DMS53 treated with DMSO at 0.1 percent for 48 hours (cell line): ENCODE results near the gene DCP1B.

Experiments
- DNase-seq: peaks from one replicate; lab custom pipeline; 2025; ENCODE audit not compliant: unreplicated experiment; lab: John Stamatoyannopoulos, UW

DCP1B gene

DNA sequence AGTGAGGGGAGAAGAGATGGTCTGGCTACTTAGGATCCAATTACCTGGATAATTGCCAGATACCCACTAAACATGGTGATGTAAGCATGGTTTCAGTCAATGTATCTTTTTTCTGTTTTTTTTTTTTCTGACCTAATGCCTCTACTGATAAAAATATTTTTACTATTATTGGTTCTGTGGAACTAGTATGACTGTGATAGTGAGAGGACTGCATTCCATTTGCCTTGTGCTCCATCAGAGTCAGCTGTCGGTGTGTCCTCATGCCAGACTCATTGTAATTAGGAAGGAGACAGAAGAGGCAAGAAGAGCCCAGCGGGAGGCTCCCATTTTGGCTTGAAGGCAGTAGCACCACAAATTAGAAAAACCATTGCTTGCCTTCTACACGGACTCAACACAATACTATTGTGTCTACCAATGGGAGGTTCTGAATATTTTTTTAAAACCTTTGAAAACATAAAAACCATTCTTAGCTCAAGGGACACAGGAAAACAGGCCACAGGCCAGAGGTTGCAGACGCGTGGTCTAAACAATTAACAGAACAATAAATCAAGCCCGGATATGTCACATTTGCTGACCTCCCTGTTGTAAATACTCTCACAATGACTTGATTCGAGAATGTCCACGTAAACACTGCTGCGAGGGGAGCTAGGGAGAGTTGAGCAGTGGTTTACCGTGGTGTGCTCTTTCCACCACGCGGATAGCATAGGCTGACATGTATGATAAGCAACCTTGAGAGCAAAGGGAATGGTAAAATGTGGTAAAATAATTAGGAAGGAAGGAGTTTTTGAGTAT, 13.5 kb upstream of the DCP1B start:
- DNase-seq, result no peak

DNA sequence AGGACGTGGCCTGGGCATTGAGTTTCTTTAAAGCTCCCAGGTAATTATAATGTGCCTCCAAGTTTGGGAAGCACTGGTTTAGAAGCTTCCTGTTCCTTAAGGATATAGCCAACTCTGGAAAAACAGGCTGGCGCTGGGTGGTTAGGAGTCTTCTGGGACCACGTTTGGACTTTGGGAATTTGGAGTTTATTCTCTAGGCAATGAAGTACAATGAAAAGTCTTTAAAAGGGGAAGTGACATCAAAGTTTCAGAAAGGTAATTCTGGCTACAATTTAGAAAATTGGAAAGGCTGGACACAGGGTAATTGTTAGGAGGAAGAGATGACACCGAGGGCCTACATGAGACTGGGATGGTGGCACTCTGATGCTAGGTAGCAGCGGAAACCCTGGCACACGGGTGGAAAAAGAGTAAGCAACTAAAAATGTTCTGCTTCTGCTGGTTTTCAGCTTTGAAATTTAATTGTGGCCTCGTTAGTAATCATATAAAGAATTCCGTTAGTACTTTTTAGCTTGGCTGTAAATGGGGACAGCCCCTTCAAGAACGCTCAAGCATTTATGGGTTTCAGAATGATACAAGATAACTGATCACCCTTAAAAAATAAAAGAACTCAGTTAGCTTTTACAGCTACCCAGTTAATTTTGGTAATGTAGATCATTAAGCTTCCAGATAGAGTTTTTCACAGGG, 12.7 kb upstream of the DCP1B start:
- no peak for DNase-seq

DNA sequence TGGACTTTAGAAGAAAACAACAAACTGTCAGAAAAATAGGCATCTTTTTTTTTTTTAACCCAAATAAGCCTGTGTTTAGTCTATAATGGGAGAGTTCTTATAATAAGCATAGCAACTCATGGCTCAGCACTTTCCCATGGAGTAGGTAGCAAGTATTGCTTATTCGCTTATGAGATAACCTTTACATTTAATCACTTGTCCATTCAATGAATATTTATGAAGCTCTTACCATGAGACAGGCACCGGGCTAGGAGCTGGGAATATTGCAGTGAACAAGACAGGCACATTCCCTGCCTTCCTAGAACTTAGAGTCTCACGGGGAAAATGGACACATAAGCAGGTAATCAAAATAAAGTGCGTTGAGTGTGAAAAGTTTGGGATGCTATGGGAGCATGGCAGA, 10.0 kb upstream of the DCP1B start:
- DNase-seq, result no peak

DNA sequence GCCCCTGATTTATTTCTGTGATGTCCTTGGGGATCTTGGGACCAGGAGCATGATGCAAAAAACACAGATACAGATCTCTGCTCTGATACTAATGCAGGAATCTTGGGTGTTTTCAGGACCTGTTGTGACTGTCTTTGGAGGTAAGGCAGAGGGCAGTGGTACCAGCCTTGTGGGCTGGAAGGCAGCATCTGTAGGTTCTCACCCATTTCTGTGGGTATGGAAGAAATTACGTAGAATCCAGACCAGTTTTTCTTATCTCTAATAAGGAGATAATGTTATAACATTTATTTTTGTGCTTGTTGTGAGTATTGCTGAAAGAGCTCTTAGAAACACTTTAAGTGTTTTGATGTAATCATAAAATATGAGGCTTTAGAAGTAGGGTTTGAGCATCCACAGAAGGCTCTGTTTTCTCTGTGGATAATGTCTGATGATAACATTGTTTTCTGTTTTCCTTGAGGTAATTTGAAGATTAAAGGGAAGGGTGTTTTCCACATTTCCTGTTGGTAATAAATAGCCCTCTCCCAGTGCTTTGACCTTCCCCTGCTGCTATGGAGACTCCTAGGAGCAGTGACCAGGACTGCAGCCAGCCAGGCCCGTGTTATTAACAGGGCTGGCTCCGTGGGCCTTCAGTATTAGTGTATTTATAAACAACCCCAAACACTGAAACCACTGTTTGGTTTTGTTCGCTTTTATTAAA, 9.4 kb upstream of the DCP1B start:
- no peak for DNase-seq

DNA sequence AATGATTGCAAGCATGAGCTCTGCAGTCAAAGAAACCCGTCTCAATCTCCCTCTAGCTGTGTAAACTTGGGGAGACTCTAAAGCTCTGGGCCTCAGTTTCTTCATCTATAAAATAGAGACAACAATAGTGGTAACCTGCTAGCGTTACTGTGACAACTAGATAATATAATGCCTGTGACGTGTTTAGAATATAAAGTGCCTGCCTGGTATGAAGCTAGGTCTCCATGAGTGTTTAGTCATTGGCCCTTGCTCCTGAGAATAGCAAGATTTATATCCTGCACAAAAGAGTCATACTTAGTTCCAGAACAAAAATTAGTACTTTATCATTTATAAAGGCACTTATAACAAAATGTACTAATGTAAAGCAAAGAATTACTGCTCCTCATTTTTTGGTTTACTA, 8.8 kb upstream of the DCP1B start:
- DNase-seq, result no peak

DNA sequence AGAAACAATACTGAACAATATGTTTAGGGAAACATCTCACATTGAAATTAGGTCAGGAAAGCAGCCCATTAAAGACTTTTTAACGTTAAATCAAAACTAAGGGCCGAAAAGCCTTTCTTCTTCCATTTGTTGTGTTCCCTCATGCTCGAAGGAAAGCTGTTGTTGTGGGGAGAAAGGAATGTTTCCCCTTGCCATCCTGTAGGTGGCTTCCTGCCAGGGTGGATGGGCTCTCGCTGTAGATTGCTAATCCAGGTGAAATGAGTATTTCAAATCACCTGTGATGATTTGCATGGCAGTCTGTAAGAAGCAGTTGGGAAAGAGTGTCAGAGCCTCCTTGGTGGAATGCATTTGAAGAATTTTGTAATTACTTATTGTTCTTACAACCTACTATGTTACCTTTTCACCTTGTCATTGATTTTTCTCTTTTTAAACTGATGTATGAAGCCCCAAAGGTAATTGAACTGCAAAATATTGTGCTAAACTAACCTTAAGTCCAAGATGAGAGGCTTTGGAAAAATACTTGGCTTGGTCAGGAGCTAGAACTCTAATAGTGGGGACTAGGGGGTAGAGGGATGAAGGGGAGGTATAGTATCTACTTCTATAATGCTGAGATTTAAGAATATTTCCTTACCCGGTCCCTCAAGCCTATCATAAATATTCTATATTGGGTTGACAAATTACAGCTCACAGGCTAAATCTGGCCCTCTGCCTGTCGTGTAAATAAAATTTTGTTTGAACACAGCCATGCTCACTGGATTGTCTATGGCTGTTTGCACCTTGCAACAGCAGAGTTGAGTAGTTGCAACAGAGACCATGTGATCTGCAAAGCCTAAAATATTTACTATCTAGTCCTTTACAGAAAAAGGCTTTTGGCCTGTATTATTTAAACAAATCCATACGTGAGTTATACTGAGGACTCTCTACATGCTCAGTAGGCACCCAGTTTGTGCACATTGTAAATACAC, 7.7 kb upstream of the DCP1B start:
- no peak for DNase-seq

DNA sequence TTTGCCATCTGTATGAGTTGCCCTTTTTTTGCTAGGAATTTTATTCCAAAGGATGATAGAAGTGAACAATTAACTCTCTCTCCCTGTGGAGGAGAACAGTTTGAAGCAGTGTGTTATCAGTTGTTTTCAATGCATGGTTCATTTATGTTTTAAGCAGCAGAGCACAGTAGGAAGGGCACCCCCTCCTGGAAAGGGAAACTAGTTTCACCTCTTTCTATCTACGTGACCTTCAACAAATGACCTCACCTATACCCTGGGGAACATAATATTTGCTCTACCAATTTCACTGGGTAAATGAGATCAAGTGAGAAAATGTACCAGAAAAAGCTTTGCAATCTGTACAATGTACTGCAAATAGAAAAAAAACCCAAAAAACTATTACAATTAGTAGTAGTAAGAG, 5.4 kb upstream of the DCP1B start:
- DNase-seq, result no peak

DNA sequence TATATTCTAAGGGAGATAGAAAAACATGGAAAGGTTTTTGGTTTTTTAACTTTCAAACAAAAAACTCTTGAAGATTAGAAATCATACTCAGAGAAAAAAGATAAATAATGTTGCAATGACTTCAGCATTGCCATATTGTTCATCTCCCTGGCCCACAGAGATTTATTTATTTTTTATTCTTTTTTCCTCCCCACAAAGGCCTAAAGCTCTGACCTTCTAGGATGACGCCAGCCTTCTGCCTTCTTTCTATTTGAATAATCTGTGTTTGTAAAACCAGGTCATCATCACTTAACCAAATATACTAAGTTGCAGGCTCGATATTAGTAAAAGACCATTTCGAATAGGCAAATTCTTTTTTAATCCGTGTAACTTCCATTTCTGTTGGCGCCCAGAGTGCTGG, 4.4 kb upstream of the DCP1B start:
- no peak for DNase-seq

DNA sequence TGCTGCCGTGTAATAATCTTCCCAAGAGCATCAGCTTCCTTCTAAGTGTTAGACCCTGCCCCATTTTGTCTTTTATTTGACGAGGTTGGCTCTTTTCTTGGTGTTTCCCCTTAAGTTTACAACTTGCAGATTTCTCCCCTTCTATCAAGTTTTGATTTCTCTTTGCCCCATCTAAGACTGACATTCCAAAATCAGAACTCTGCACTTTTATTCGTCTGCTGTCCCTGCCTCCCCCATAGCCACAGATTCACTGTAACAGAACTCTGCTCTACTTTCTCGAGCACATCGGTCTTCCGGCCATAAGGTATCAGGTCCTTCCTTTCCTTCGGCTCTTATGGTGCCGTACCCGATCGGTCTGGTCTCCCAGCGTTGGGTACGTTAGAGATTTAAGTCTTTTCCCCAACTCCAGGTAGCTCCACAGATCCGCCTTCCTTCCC, 563 bp downstream of the DCP1B start:
- peak; percentile 56 for DNase-seq

DNA sequence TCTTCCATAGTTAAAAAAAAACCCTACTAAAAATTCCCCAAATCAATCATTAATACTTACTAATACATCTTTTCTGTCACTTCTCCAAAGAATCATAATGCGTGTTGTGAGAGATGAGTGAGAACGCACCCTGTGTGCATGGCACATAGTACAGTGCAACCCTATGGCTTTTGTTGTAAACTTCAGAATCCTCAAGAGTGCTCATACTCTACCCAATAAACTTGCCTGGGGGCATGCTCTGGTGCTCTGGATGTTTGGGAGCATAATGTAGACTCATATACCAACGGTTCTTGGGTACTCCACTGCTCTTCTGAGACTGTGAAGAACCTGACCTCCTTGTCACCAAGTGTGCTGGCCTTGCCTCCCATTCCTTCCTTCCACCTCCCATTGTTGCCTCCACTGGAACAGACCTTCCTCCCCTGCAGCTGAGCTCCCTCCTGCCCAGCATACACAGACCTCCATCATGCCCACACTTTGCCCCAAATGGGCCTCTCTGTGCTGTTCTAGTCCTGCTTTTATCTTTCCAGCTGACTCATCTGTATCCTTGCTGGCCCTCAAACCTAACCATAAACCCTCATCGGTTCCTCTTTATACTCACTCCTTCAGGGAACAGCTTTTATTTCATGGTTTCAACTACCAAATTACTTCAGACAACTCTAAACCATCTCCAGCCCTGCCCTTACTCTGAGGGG, 8.9 kb downstream of the DCP1B start:
- no peak for DNase-seq

DNA sequence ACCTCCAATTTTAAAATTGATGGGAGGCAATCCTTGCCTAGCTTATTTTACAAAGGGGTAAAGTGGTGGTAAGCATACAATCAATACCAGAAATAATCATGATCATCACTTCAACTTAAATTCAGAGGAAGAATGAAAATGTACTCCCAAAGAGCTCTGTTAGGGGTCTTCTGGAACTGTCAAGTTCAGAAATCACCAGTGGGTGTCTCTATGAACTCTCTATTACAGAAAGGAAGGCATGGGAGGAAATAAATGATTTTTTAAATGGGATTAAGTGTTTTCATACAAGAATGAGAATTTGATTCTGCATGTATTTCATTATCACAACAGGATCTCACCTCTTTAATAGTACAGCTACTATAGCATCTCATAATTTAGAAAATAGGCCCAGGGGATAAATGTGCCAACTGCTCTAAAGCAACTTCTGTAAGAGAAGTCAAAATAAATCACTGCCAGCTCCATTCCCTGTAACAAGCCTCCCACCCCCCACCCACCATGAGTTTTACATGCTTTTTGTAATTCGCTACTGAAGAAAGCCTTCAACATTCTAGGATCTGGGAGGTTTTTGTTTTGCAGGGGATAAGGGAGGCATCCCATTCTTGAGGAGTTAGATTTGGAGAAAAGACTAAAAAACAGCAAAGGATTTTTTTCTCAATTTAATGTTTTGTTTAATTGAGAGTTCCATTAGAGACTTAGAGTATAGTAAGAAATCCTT, 9.7 kb downstream of the DCP1B start:
- no peak for DNase-seq

DNA sequence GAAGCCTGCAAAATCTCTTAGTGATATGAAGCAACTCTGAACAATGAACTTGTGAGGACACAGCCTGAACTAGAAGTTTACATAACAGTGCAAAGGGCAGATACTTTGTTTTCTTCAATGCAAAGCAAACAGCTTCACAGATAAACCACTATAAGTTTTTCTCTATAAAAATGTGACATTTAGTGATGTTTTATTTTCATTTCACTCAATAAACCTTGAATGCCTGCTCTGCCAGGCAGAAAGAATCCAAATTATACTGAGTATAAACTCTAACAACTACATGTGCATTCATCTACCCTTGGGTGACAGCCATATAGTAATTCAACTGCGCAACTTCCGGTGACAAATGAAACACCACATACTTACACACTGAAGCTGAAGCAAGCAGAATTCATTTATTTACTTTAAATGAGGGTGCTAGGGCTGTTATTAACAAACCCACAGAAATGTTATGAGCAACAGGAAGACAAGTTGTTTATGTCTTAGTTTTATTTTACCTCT, 10.3 kb downstream of the DCP1B start:
- no peak for DNase-seq

DNA sequence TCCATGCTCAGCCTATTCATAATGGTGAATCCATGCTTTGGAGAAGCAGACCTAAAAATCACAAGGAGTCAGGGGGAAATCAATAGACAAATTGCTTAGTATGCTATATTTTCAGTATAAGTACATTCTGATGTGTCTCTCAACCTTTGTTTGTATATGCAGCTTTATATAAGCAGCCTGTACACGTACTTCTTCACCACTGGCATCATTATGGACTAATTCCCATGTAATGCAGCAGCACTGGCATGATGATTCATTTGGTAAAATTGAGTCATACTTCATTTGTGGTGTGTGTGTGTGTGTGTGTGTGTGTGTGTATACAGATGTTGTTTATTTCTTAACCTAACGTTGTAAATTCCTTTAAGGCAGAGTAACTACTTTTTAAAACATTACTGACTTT, 10.9 kb downstream of the DCP1B start:
- no peak for DNase-seq

DNA sequence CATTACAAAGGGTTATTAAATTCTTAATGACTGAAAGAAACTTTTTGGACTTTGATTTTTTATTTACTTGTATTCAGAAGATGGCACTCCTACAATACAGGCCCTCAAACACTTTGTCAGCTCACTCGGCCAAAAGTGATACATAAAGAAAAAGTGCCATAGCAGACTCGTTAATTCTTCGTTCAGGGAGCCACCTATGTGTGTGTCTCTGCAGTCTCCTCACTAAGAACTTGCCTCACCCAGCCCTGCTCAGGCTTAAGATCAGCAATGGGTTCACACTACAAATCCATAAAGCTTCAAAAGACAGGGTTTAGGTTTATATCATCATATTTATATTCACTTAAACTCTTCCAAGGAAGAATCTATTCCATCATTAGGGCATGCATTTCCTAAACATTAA, 11.5 kb downstream of the DCP1B start:
- DNase-seq, result no peak

DNA sequence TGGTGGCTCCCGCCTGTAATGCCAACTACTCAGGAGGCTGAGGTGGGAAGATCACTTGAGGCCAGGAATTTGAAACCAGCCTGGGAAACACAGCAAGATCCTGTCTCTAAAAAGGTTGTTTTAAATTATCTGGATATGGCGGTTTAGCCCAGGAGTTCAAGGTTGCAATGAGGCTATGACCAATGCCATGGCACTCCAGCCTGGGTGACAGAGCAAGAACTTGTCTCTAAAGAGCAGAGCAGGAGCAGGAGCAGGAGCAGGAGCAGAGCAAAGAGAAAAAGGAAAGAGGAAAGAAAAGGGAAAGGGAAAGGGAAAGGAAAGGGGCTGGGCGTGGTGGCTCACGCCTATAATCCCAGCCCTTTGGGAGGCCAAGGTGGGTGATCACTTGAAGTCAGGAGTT, 15.1 kb downstream of the DCP1B start:
- DNase-seq, result no peak

DNA sequence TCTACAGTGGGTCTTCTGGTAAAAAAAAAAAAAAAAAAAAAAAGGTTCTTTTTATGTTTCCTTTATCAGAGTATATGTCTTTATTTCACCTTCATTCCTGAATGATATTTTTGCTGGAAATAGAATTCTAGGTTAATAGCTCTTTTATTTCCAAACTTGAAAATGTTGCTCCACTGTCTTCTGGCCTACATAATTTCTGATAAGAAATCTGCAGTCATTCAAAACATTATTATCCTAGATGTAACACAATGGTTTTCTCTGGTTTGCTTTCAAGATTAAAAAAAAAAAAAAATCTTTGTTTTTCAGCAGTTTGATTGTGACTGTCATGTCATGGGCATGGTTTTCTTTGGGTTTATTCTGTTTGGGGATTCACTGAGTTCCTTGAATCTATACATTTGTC, 19.5 kb downstream of the DCP1B start:
- no peak for DNase-seq

DNA sequence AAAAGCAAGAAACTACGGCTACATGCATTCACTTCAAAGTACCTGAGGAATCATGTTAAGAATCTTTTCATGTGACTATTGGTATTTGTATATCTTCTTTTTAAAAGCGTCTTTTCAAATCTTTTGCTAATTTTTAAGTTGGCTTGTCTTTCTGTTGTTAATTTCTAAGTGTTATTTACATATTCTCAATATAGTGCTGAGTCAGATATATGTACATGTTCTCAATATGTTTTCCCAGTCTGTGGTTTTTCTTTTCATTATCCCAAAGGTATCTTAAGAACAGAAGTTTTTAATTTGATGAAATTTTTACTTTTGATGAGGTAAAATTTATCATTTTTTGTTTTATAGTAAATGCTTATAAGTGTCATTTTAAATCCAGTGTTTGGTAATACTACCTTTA, 24.0 kb downstream of the DCP1B start:
- no peak for DNase-seq

DNA sequence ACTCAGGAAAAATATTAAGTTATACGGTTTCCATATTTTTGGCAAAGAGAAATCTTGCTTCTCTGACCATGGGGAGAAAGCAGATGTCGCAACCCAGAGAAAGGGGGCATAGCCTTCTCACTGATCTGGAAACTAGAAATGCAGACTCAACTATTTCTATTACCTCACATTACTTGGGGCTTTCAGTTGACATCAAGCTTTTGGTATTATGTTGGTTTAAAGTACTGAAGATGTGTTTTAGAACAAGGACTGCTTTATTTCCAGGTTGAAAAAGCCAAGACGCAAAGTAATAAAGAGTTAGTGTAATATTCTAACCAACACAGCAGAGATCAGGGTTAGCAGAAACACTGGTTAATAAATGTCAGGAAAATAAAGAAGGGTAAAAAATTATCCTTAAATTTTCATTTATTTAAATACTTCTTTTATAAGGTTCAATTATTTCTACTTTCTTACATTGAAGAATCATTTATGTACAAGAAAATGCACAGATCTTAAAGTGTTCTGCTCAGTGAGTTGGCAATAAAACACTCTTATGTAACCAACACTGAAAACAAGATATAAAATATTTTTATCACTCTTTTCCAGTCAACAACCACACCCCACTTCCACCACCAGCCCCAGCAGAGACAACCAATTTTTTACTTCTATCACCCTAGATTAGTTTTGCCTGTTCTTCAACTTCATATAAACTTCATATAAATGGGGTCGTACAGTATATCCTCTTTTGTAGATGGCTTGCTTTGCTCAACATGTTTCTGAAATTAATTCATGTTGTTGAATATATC, 26.0 kb downstream of the DCP1B start:
- DNase-seq, result no peak

DNA sequence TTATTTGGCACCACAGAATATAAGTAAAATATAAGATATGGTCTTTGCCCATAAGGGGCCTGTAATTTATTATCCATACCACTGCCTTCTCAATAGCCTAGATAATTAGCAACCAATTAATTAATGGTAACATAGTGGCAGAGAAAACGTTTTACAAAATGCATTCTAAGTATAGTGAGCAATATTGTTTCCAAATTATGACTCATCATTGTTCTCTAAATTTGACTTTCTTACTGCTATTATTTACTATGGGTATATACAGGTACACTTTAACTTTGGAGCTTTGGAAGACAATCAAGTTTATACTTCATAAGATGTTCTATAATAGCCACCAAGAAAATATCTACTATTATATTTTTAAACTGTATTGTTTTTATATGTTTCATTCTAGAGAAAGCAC, 26.7 kb downstream of the DCP1B start:
- no peak for DNase-seq
